Brain microvascular endothelial cell (primary cell): ENCODE results near the gene MAB21L1.
A peak's percentile ranks its signal among the peaks of the same experiment; 100 is the strongest.

Experiments
- DNase-seq: peaks from one replicate; pipeline ENCODE4 v3.0.0-alpha.2; 2020
- H3K27ac ChIP-seq: fragments of 250-450 bp; sonication (Bioruptor Pico); 2 replicates; pipeline ENCODE4 v1.5.1; 2020; ENCODE audit warnings: mild to moderate bottlenecking, moderate library complexity
- H3K27me3 ChIP-seq: fragments of 250-450 bp; sonication (Bioruptor Pico); replicated peaks from 2 replicates; pipeline ENCODE4 v1.5.1; 2020; ENCODE audit warnings: mild to moderate bottlenecking
- H3K36me3 ChIP-seq: fragments of 250-450 bp; sonication (Bioruptor Pico); replicated peaks from 2 replicates; pipeline ENCODE4 v1.5.1; 2020; ENCODE audit warnings: mild to moderate bottlenecking
- H3K4me3 ChIP-seq: 2 replicates; pipeline ENCODE4 v1.5.1; 2011; ENCODE audit warnings: low read depth, mild to moderate bottlenecking, control low read depth, low read length, moderate library complexity
- in situ Hi-C: cut with HindIII; loops from 2 replicates; pipeline ENCODE4 v1.10.0; 2017; ENCODE audit warnings: low sequenced_read_pairs, low pct_ligation_motif_present
- TF ChIP-seq, protein P1 (sequence below): IDR thresholded peaks from 2 replicates; pipeline ENCODE4 v1.5.1; 2011; ENCODE audit warnings: low read depth, mild to moderate bottlenecking, moderate library complexity, low read length, control low read depth, inconsistent platforms; ENCODE audit errors: missing control alignments

Gene MAB21L1

GRCh38 chr13:35478271-35479037 is 2.0 kb upstream of the MAB21L1 start:
- no peak for DNase-seq
- Histone ChIP-seq H3K27me3 (peaks cover 40% of the 10 kb centered on the region), H3K36me3 (no peaks in the 10 kb centered on the region), H3K27ac (no peak overlapping the region), H3K4me3 (no peak overlapping the region)
- in situ Hi-C loops = no loop called here
- TF ChIP-seq, protein P1, sequence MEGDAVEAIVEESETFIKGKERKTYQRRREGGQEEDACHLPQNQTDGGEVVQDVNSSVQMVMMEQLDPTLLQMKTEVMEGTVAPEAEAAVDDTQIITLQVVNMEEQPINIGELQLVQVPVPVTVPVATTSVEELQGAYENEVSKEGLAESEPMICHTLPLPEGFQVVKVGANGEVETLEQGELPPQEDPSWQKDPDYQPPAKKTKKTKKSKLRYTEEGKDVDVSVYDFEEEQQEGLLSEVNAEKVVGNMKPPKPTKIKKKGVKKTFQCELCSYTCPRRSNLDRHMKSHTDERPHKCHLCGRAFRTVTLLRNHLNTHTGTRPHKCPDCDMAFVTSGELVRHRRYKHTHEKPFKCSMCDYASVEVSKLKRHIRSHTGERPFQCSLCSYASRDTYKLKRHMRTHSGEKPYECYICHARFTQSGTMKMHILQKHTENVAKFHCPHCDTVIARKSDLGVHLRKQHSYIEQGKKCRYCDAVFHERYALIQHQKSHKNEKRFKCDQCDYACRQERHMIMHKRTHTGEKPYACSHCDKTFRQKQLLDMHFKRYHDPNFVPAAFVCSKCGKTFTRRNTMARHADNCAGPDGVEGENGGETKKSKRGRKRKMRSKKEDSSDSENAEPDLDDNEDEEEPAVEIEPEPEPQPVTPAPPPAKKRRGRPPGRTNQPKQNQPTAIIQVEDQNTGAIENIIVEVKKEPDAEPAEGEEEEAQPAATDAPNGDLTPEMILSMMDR = no peak

DNA sequence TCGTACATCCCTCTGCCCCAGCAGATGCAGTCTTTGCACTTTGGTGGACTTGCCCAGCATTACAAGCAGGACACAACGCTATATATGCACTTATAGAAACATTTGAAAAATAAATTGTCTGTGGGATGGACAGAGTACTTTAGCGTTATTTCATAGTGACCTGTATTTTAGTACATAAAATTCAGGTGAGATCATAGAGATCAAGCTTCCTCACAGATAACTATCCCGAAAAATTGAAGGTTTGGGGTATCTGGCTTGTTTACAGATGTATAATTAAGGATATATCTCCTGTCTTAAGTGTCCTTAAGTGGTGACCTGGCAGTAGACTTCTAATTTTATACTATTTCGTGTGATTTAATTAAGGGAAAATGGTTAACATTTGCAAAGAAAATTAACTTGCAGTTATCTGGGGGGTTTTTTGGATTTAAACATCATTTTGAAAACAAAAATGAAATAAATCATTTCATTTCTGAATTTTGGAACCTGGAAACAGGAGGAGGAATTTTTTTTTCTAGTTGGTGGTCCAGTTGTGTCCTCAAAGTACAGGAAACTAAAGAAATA is 977 bp upstream of the MAB21L1 start:
- Histone ChIP-seq H3K27ac (no peak overlapping the region), H3K27me3 (peaks cover 45% of the 10 kb centered on the region), H3K4me3 (no peak overlapping the region), H3K36me3 (no peaks in the 10 kb centered on the region)
- DNase-seq = no peak
- TF ChIP-seq, protein P1 = no peak
- in situ Hi-C loops = no loop called here

DNA sequence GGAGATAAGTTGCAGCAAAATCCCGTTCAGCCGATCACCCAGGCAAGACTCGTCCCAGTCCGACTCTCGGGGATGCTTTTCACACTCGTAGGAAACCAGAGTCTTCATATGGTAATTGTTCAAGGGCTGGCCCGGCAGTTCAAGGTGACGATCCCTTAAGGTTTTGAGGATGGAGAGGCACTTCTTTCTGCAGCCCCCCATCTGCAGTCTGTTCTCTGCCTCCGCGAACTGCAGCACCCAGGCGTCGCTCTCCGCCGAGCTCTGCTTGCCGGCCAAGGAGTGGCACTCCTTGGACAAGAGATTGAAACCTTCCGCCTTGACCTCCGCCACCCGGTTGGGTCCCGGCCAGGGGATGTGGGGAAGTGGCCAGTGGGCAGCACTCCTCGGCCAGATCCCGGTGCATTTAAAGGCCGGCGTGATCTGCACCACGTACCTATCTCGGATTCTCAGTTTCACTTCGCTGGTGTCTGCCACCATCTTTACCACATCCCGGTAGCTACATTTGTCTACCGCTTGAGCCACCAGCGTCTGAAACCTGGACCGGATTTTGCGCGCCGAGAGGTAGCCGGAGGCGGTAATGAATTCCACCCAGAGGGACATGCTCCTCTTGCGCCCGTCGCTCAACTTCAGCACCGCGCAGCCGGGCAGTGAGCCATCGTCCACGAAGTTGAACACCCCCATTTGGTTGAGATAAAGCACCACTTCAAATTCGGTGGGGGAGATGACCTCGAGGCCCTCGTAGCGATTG is 1.1 kb downstream of the MAB21L1 start:
- in situ Hi-C loops = no loop called here
- TF ChIP-seq, protein P1 = no peak
- H3K4me3 ChIP-seq = peak overlapping the region; percentile 59
- H3K36me3 ChIP-seq = no peaks in the 10 kb centered on the region
- peaks cover 58% of the 10 kb centered on the region for H3K27me3 ChIP-seq
- peak; percentile 7 for DNase-seq
- no peak overlapping the region for H3K27ac ChIP-seq

DNA sequence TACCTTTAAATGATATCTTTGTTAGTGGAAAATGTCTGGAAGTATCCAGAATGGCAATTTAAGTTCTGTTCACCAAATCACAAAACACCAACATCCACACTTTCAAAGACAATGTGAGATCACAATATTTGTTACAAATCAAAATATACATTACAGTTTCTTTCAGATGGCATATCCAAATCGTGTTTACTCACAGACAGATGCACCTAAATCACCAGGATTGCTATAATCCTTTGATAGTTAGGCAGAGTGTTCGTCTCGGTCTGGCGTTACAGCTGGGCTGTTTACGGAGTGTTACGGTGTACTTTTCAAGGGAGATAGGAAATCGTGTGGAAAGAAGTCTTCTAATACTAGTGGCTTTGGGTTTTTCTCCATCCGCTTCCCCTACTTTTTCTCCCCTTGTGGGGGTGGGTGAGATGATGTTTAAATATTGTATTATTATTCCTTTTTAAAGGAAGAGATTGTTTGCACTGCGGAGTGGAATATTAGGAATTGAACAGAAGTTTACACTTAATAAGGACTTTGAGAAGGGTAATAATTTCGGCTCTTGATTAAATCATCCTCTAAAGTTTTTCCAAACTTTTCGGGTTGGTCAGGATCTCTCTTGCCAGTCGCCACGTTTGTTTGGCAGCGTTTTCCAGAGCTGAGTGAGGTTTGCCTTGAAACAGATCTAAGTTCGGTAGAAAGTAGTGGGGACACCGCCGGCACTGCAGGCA is 1.8 kb downstream of the MAB21L1 start:
- Histone ChIP-seq H3K4me3 (peak overlapping the region; percentile 59), H3K27ac (no peak overlapping the region), H3K27me3 (peaks cover 59% of the 10 kb centered on the region), H3K36me3 (no peaks in the 10 kb centered on the region)
- DNase-seq = no peak
- in situ Hi-C loops = no loop called here
- TF ChIP-seq, protein P1 = no peak

GRCh38 chr13:35473802-35474201 is 2.7 kb downstream of the MAB21L1 start:
- TF ChIP-seq, protein P1 = no peak
- DNase-seq = no peak
- Histone ChIP-seq H3K27me3 (peaks cover 54% of the 10 kb centered on the region), H3K36me3 (no peaks in the 10 kb centered on the region), H3K27ac (no peak overlapping the region), H3K4me3 (no peak overlapping the region)
- in situ Hi-C loops = no loop called here
